Transverse colon (tissue), 4 donors: Measurements from ENCODE around the gene SACM1L. TPM values are rescaled to one million over a fixed set of nuclear protein-coding genes. Genes with fewer than 3 reads are reported as not detected.

Experiments
- DNase-seq: peaks from one replicate; pipeline ENCODE4 v3.0.0-alpha.2; 2019
- H3K27ac ChIP-seq, 4 donors: fragments of 200-600 bp; sonication (generic); 2 replicates each; pipeline ENCODE4 v1.5.1; 2016 to 2018; ENCODE audit warnings: inconsistent platforms in 4 of 4
- H3K27me3 ChIP-seq: fragments of 200-600 bp; sonication (generic); 2 replicates; pipeline ENCODE4 v1.5.1; 2017; ENCODE audit warnings: inconsistent platforms
- H3K36me3 ChIP-seq, 4 donors: fragments of 200-600 bp; sonication (generic); 2 replicates each; pipeline ENCODE4 v1.5.1; 2017 to 2019; ENCODE audit warnings: inconsistent platforms in 4 of 4
- H3K4me1 ChIP-seq, 4 donors: fragments of 200-600 bp; sonication (generic); 2 replicates each; pipeline ENCODE4 v1.5.1; 2017 to 2020; ENCODE audit warnings: inconsistent platforms in 4 of 4
- H3K4me3 ChIP-seq, 4 donors: fragments of 200-600 bp; sonication (generic); 1 replicate in 1 of 4; 2 replicates in 3 of 4; pipeline versions ENCODE4 v1.5.1 to v1.6.1; 2017 to 2019; ENCODE audit warnings: inconsistent platforms in 4 of 4
- H3K9me3 ChIP-seq, 2 donors: fragments of 200-600 bp; sonication (generic); 2 replicates each; pipeline ENCODE4 v1.5.1; 2017 to 2019; ENCODE audit warnings: inconsistent platforms in 2 of 2
- CTCF ChIP-seq, 5 experiments: fragments of 200-600 bp in 3 of 5; fragments of 450-650 bp in 2 of 5; sonication (generic) in 3 of 5; IDR thresholded peaks; 1 replicate in 2 of 5; 2 replicates in 3 of 5; pipeline ENCODE4 v1.5.1; 2016 to 2017; ENCODE audit warnings: antibody characterized with exemption in 5 of 5, inconsistent platforms in 3 of 5, mild to moderate bottlenecking in 2 of 5, moderate library complexity in 1 of 5
- EP300 ChIP-seq: sonication (generic); formaldehyde crosslinking; IDR thresholded peaks from one replicate; pipeline ENCODE4 v1.6.1; 2017; ENCODE audit warnings: antibody characterized with exemption, low read depth
- POLR2A ChIP-seq: fragments of 450-650 bp; IDR thresholded peaks from one replicate; pipeline ENCODE4 v1.6.1; 2016; ENCODE audit warnings: antibody characterized with exemption, mild to moderate bottlenecking, moderate library complexity
- POLR2AphosphoS5 ChIP-seq, 3 donors: sonication (generic); formaldehyde crosslinking; IDR thresholded peaks; one replicate each; pipeline ENCODE4 v1.6.1; 2016; ENCODE audit warnings: antibody characterized with exemption in 3 of 3
- WGBS, 2 donors: methylation state at CpG; one replicate each; pipeline ENCODE4 v1.1.5; 2018; ENCODE audit warnings: low coverage in 1 of 2; 5-methylcytosine and 5-hydroxymethylcytosine counted together
- in situ Hi-C, 4 donors: fragments of 200-750 bp; cut with MboI; loops; one replicate each; pipeline versions ENCODE4 v1.15.0 to v1.15.1; 2017; ENCODE audit warnings: low sequenced_read_pairs in 3 of 4, low pct_ligation_motif_present in 1 of 4, low pct_unique_long_range_greater_than_20kb in 1 of 4
- intact Hi-C: fragments of 100-400 bp; cut with DNase I; formaldehyde crosslinking; loops from one replicate; pipeline ENCODE4 v1.15.1; 2023; ENCODE audit warnings: low total_unique reads
- small RNA-seq, 4 donors: library from RNA; depleted of rRNA; stranded (forward); fragments of <200 nt; gene quantifications; one replicate each; pipeline ENCODE3, GENCODE V24; 2016
- total RNA-seq, 4 donors: library from RNA; depleted of rRNA; stranded (reverse); fragments of >200 nt; gene quantifications; one replicate each; pipeline ENCODE4 v1.1.0, GENCODE V29; 2016

Gene SACM1L
- total RNA-seq, 4 donors from 2014 or later, result 8.6 to 71.9 (median 53.8) TPM

- in situ Hi-C loops, result no loop called here
- no peaks in the 10 kb centered on the region for H3K36me3 ChIP-seq
- H3K4me3 ChIP-seq, result no peak overlapping the region
- peaks cover 47% of the 10 kb centered on the region for H3K27me3 ChIP-seq
- no peak for DNase-seq
- H3K27ac ChIP-seq, result no peak overlapping the region
- H3K4me1 ChIP-seq, result peaks cover 6 to 10% (median 10%) of the 10 kb centered on the region in 4 donors
- no peaks in the 10 kb centered on the region for H3K9me3 ChIP-seq
- WGBS, 2 donors, result 90 to 96% methylated on average over 1 of the region's 1 CpG
- intact Hi-C loops, result no loop called here
- no peak for TF ChIP-seq POLR2AphosphoS5 (IDR thresholded peaks at IDR 0.05)
- no peak for TF ChIP-seq EP300
- no peak for TF ChIP-seq CTCF (IDR thresholded peaks at IDR 0.05)
- TF ChIP-seq POLR2A, result no peak
Observed at GRCh38 chr3:45794660-45795059, 105.5 kb downstream of the SACM1L start.

Small RNA genes within 50 kb of the gene (small RNA-seq; reads per million reads assigned to genes)
- gene RN7SL145P, result 0 to 0.55 (median 0) reads per million in 4 donors

Other genes with a start within 250 kb of the SACM1L start
- 10 to 100 TPM; 28.3 to 84.9 (median 36.0) TPM for gene LIMD1, start 94.6 kb upstream of the SACM1L start, total RNA-seq
- under 1 TPM in 2 of 4 donors, not detected in 2; 0.32 to 0.41 TPM for gene SLC6A20, start 107.1 kb downstream of the SACM1L start, total RNA-seq
- gene LZTFL1, start 152.7 kb downstream of the SACM1L start, total RNA-seq, result 10 to 100 TPM in 1 of 4 donors, 1 to 10 TPM in 3; 3.7 to 10.3 (median 7.8) TPM
- 1 to 10 TPM in 1 of 4 donors, under 1 TPM in 1, not detected in 2; 0.14 to 1.3 TPM for gene CCR9, start 197.1 kb downstream of the SACM1L start, total RNA-seq